Mesenchymal stem cell (in vitro differentiated cells and primary cell): Measurements from ENCODE around the gene SCYL1.

Experiments used
- DNase-seq: peaks from one replicate; pipeline ENCODE4 v3.0.0-alpha.2; 2013
- H2AFZ ChIP-seq: one replicate; pipeline ENCODE4 v1.6.1; 2013; ENCODE audit warnings: low read depth, mild to moderate bottlenecking, control low read depth, inconsistent platforms, low read length, moderate library complexity
- H2AK5ac ChIP-seq: 2 replicates; pipeline ENCODE4 v1.6.1; 2013; ENCODE audit warnings: low read length, moderate library complexity, mild to moderate bottlenecking, inconsistent platforms; ENCODE audit not compliant: severe bottlenecking
- H2BK120ac ChIP-seq: one replicate; pipeline ENCODE4 v1.6.1; 2013; ENCODE audit warnings: low read depth, mild to moderate bottlenecking, inconsistent platforms, low read length, moderate library complexity
- H2BK12ac ChIP-seq, 2 experiments: one replicate each; pipeline ENCODE4 v1.6.1; 2013; ENCODE audit warnings: inconsistent platforms in 2 of 2, low read length in 2 of 2, mild to moderate bottlenecking in 2 of 2, moderate library complexity in 2 of 2, control low read depth in 1 of 2
- H2BK15ac ChIP-seq: one replicate; pipeline ENCODE4 v1.6.1; 2013; ENCODE audit warnings: mild to moderate bottlenecking, low read depth, inconsistent platforms; ENCODE audit not compliant: poor library complexity, severe bottlenecking
- H2BK5ac ChIP-seq: 2 replicates; pipeline ENCODE4 v1.6.1; 2013; ENCODE audit warnings: low read depth, mild to moderate bottlenecking, low read length, control low read depth, inconsistent platforms; ENCODE audit not compliant: poor library complexity, severe bottlenecking
- H3K14ac ChIP-seq, 2 experiments: one replicate each; pipeline ENCODE4 v1.6.1; 2013; ENCODE audit warnings: inconsistent platforms in 2 of 2, low read length in 2 of 2, control low read depth in 1 of 2, mild to moderate bottlenecking in 1 of 2, moderate library complexity in 1 of 2
- H3K18ac ChIP-seq, 2 experiments: one replicate each; pipeline ENCODE4 v1.6.1; 2013; ENCODE audit warnings: inconsistent platforms in 2 of 2, low read length in 2 of 2, control low read depth in 1 of 2, low read depth in 1 of 2, mild to moderate bottlenecking in 1 of 2
- H3K23ac ChIP-seq, 2 experiments: one replicate each; pipeline ENCODE4 v1.6.1; 2013; ENCODE audit warnings: inconsistent platforms in 2 of 2, low read length in 2 of 2, mild to moderate bottlenecking in 2 of 2, moderate library complexity in 2 of 2, control low read depth in 1 of 2
- H3K27ac ChIP-seq: 2 replicates; pipeline ENCODE4 v1.5.1; 2013; ENCODE audit warnings: mild to moderate bottlenecking, moderate library complexity, low read length, control low read depth, inconsistent platforms; ENCODE audit not compliant: poor library complexity, severe bottlenecking
- H3K27me3 ChIP-seq, 2 experiments: 2 replicates each; pipeline versions ENCODE4 v1.6.1 to v1.7.0; 2013; ENCODE audit warnings: low read length in 2 of 2, mild to moderate bottlenecking in 2 of 2, moderate library complexity in 2 of 2, control low read depth in 1 of 2, inconsistent platforms in 1 of 2; ENCODE audit not compliant: control insufficient read depth in 1 of 2, insufficient read depth in 1 of 2
- H3K36me3 ChIP-seq, 2 experiments: 2 replicates each; pipeline versions ENCODE4 v1.6.1 to v1.7.0; 2013; ENCODE audit warnings: low read length in 2 of 2, control low read depth in 1 of 2, inconsistent platforms in 1 of 2, low read depth in 1 of 2, mild to moderate bottlenecking in 1 of 2; ENCODE audit not compliant: insufficient read depth in 2 of 2, control insufficient read depth in 1 of 2
- H3K4ac ChIP-seq, 2 experiments: one replicate each; pipeline ENCODE4 v1.6.1; 2013; ENCODE audit warnings: inconsistent platforms in 2 of 2, low read length in 2 of 2, mild to moderate bottlenecking in 2 of 2, moderate library complexity in 2 of 2, control low read depth in 1 of 2, low read depth in 1 of 2
- H3K4me1 ChIP-seq: 2 replicates; pipeline ENCODE4 v1.6.1; 2013; ENCODE audit warnings: low read depth, low read length, control low read depth; ENCODE audit not compliant: control insufficient read depth, insufficient read depth
- H3K4me2 ChIP-seq: 2 replicates; pipeline ENCODE4 v1.6.1; 2013; ENCODE audit warnings: low read length, mild to moderate bottlenecking, inconsistent platforms; ENCODE audit not compliant: poor library complexity, severe bottlenecking
- H3K4me3 ChIP-seq, 2 experiments: 2 replicates each; pipeline versions ENCODE4 v1.5.1 to v1.7.0; 2013; ENCODE audit warnings: low read length in 2 of 2, mild to moderate bottlenecking in 2 of 2, control low read depth in 1 of 2, low read depth in 1 of 2; ENCODE audit not compliant: insufficient read depth in 1 of 2
- H3K79me1 ChIP-seq: replicated peaks from 2 replicates; pipeline ENCODE4 v1.6.1; 2013; ENCODE audit warnings: mild to moderate bottlenecking, control low read depth, low read length, inconsistent platforms; ENCODE audit not compliant: poor library complexity, severe bottlenecking
- H3K9ac ChIP-seq: 2 replicates; pipeline ENCODE4 v1.7.0; 2013; ENCODE audit warnings: mild to moderate bottlenecking, low read length, moderate library complexity
- H3K9me3 ChIP-seq: 2 replicates; pipeline ENCODE4 v1.7.0; 2013; ENCODE audit warnings: mild to moderate bottlenecking, low read length; ENCODE audit not compliant: control insufficient read depth
- H4K8ac ChIP-seq: one replicate; pipeline ENCODE4 v1.6.1; 2013; ENCODE audit warnings: inconsistent platforms, mild to moderate bottlenecking, low read length, moderate library complexity
- H4K91ac ChIP-seq: one replicate; pipeline ENCODE4 v1.6.1; 2013; ENCODE audit warnings: mild to moderate bottlenecking, low read length, inconsistent platforms
- WGBS: methylation state at CpG from one replicate; pipeline ENCODE4 v1.1.7; 2013; ENCODE audit warnings: mixed read lengths; 5-methylcytosine and 5-hydroxymethylcytosine counted together

SCYL1 gene

GRCh38 chr11:65549096-65549495, 24.2 kb downstream of the SCYL1 start:
- no peak overlapping the region for H3K4me3 ChIP-seq
- no peak overlapping the region for H2BK15ac ChIP-seq
- H2BK12ac ChIP-seq = no peak overlapping the region
- peaks cover 21% of the 10 kb centered on the region for H3K4me1 ChIP-seq
- H2AFZ ChIP-seq = no peak overlapping the region
- H3K4me2 ChIP-seq = no peak overlapping the region
- peaks cover 68 to 69% of the 10 kb centered on the region in 2 experiments for H3K36me3 ChIP-seq
- no peak overlapping the region for H3K4ac ChIP-seq
- H3K9me3 ChIP-seq = no peaks in the 10 kb centered on the region
- H3K14ac ChIP-seq = no peak overlapping the region
- no peak overlapping the region for H4K8ac ChIP-seq
- WGBS = 100% methylated on average over 3 of the region's 3 CpGs
- no peak overlapping the region for H2BK120ac ChIP-seq
- no peak overlapping the region for H2BK5ac ChIP-seq
- no peak overlapping the region for H4K91ac ChIP-seq
- DNase-seq = no peak
- no peak overlapping the region for H3K18ac ChIP-seq
- peaks cover 7% of the 10 kb centered on the region for H3K79me1 ChIP-seq
- no peak overlapping the region for H3K9ac ChIP-seq
- H3K27ac ChIP-seq = no peak overlapping the region
- no peaks in the 10 kb centered on the region for H3K27me3 ChIP-seq
- H2AK5ac ChIP-seq = no peak overlapping the region
- no peak overlapping the region for H3K23ac ChIP-seq

DNA sequence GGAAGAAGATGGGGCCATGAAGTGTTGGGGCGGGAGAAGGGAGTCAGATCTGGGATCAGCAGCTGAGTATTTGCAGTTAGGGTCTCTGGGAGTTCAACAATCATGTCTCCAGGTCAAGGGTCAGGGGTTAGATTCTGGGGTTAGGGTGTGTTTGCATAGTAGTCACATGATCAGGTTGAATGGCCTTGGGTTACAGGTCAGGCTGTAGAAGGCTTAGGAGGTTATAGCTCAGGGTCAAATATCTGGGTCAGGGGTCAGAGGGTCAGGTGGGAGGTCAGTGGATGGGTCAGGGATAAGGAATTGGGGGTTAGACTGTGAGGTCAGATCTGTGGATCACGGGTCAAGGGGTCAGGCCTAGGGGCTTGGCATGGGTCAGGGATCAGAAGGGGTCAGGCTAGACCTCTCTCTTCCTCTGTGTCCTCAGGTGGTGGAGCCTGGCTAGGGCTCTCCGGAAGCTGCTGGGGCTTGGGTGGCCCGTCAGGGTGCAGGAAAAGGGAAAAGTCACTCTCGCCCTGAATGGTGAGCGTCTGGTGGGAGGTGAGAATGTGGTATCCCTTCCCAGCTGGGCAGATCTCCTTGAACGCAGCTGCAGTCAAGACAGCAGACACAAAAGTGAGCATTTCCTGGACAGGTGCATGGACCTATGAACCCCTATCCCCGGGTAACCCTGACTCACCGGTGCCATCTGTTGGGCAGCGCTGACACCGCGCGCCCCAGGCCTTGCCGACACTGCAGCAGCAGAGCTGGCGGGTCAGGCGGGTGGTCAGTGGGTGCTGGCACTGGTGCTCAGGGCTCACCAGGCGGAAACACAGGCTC, 26.9 kb downstream of the SCYL1 start:
- H2AK5ac ChIP-seq = no peak overlapping the region
- H3K36me3 ChIP-seq = peaks cover 48 to 52% of the 10 kb centered on the region in 2 experiments
- H4K8ac ChIP-seq = no peak overlapping the region
- H2AFZ ChIP-seq = no peak overlapping the region
- H2BK5ac ChIP-seq = no peak overlapping the region
- no peak overlapping the region for H3K18ac ChIP-seq
- H3K27me3 ChIP-seq = no peaks in the 10 kb centered on the region
- no peak overlapping the region for H3K27ac ChIP-seq
- H2BK120ac ChIP-seq = no peak overlapping the region
- H3K4me3 ChIP-seq = no peak overlapping the region
- H3K23ac ChIP-seq = no peak overlapping the region
- no peak overlapping the region for H3K4me2 ChIP-seq
- no peaks in the 10 kb centered on the region for H3K9me3 ChIP-seq
- H3K14ac ChIP-seq = no peak overlapping the region
- no peak overlapping the region for H4K91ac ChIP-seq
- no peak overlapping the region for H3K4ac ChIP-seq
- peaks cover 36% of the 10 kb centered on the region for H3K4me1 ChIP-seq
- peaks cover 15% of the 10 kb centered on the region for H3K79me1 ChIP-seq
- no peak for DNase-seq
- no peak overlapping the region for H3K9ac ChIP-seq
- 67% methylated on average over 17 of the region's 17 CpGs for WGBS
- no peak overlapping the region for H2BK15ac ChIP-seq
- H2BK12ac ChIP-seq = no peak overlapping the region

DNA sequence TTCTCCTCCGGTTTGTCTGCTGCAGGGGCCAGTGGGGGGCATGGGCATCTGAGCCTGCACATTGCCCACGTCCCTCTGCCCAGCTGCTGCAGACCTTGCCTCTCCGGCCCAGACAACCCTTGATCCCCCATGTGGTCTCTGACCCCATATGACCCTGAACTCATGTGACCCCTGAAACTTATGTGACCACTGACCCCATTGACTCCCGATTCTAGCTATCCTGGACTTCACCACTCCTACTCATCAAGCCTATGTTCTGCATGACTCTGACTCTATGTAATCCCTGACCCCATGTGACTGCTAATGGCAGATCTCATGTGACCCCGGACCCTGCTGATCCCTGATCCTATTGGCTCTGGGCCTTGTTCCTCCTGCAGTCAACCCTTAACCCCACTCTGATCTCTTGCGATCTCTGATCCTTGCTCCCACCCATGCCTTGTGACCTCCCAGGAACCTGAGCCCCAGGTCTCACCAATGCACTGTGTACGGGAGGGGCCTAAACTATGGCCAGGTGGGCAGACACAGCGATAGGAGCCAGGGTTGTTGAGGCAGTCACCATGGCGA, 27.6 kb downstream of the SCYL1 start:
- Histone ChIP-seq H2BK120ac (no peak overlapping the region), H3K27me3 (no peaks in the 10 kb centered on the region), H2AK5ac (no peak overlapping the region), H2BK12ac (no peak overlapping the region), H3K4me2 (no peak overlapping the region), H2BK5ac (no peak overlapping the region), H3K4me3 (no peak overlapping the region), H4K91ac (no peak overlapping the region), H4K8ac (no peak overlapping the region), H2AFZ (no peak overlapping the region), H3K9ac (no peak overlapping the region), H3K4me1 (peaks cover 38% of the 10 kb centered on the region), H3K79me1 (peaks cover 15% of the 10 kb centered on the region), H3K14ac (no peak overlapping the region), H3K4ac (no peak overlapping the region), H3K36me3 (peaks cover 46 to 48% of the 10 kb centered on the region in 2 experiments), H2BK15ac (no peak overlapping the region), H3K27ac (no peak overlapping the region), H3K23ac (no peak overlapping the region), H3K9me3 (no peaks in the 10 kb centered on the region), H3K18ac (no peak overlapping the region)
- no peak for DNase-seq
- whole genome bisulfite sequencing = 91% methylated on average over 9 of the region's 9 CpGs

DNA sequence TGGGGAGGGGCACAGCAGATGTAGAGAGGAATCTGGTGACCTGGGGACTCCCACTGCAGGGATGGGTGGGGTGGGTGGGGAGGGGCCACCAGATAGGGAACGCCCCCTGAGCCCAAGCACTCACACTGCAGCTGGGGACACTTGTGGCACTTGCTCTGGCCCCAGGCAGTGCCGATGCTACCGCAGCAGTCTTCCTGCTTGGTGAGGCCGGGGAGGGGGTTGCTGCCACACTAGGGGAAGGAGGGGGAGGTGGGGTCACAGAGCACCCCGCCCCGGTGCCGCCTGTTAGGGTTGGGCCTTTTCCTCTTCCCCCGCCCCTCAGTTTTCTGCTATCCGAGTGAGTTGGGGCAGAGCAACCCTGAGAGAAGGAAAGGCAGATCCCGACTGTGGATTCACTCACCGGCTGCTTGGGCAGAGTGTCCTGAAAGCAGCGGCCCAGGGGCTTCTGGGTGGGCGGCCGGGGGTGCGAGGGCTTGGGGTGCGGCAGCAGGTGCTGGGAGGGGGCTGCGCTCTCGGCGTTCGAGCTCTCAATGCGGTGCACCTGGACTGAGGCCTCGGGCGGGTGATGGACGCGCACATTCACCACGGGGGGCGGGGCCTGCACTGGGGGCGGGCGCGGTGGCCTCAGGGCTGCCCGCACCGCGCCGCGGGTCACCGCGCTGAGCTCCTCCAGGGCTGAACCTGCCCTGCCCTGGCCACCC, 28.6 kb downstream of the SCYL1 start:
- no peak overlapping the region for H4K8ac ChIP-seq
- no peak overlapping the region for H3K18ac ChIP-seq
- no peaks in the 10 kb centered on the region for H3K27me3 ChIP-seq
- no peak for DNase-seq
- no peak overlapping the region for H3K4me2 ChIP-seq
- no peak overlapping the region for H2AFZ ChIP-seq
- peaks cover 36 to 38% of the 10 kb centered on the region in 2 experiments for H3K36me3 ChIP-seq
- no peak overlapping the region for H2BK5ac ChIP-seq
- H3K14ac ChIP-seq = peak overlapping the region in 1 of 2 experiments; percentile 22
- H2BK12ac ChIP-seq = peak overlapping the region in 1 of 2 experiments; percentile 22
- no peak overlapping the region for H2AK5ac ChIP-seq
- WGBS = 26% methylated on average over 33 of the region's 37 CpGs
- peak overlapping the region; percentile 57 for H4K91ac ChIP-seq
- no peak overlapping the region for H3K27ac ChIP-seq
- no peak overlapping the region for H3K9ac ChIP-seq
- H3K4me3 ChIP-seq = no peak overlapping the region
- no peak overlapping the region for H2BK15ac ChIP-seq
- H3K9me3 ChIP-seq = no peaks in the 10 kb centered on the region
- no peak overlapping the region for H3K23ac ChIP-seq
- no peak overlapping the region for H3K4ac ChIP-seq
- no peak overlapping the region for H2BK120ac ChIP-seq
- peaks cover 39% of the 10 kb centered on the region for H3K4me1 ChIP-seq
- peaks cover 15% of the 10 kb centered on the region for H3K79me1 ChIP-seq
